AG04450 (cell line): ENCODE data around the gene CORO7. TPM values are rescaled to one million over a fixed set of nuclear protein-coding genes. Genes with fewer than 3 reads are reported as not detected.

ENCODE experiments used
- CTCF ChIA-PET: fragments of 300-600, 350-600 bp; formaldehyde crosslinking; extraction: SDS; loops from one replicate; lab custom pipeline; 2022; ENCODE audit warnings: antibody characterized with exemption, inconsistent platforms; lab: Charles Lee
- POLR2A ChIA-PET: fragments of 350-600 bp; formaldehyde crosslinking; extraction: SDS; loops from one replicate; lab custom pipeline; 2021; ENCODE audit warnings: antibody characterized with exemption, inconsistent platforms; lab: Yijun Ruan, JAX
- DNase-seq: peaks from one replicate; pipeline ENCODE4 v3.0.0-alpha.2; 2011; ENCODE audit warnings: low read depth, low spot score
- H3K27ac ChIP-seq: one replicate; pipeline ENCODE4 v1.5.1; 2012; ENCODE audit warnings: low read depth, low read length, control low read depth
- H3K27me3 ChIP-seq: one replicate; pipeline ENCODE4 v1.6.0; 2012; ENCODE audit warnings: low read length; ENCODE audit not compliant: control insufficient read depth, insufficient read depth
- H3K4me3 ChIP-seq: 2 replicates; pipeline ENCODE4 v1.5.1; 2011; ENCODE audit warnings: mild to moderate bottlenecking, low read depth, low read length, control low read depth
- H3K9me3 ChIP-seq: 2 replicates; pipeline ENCODE4 v1.5.1; 2012; ENCODE audit warnings: low read length; ENCODE audit not compliant: control insufficient read depth, insufficient read depth
- polyA plus RNA-seq: library from polyadenylated mRNA; depleted of rRNA; stranded (reverse); fragments of >200 nt; gene quantifications from 2 replicates; pipeline ENCODE4 v1.2.3, GENCODE V29; 2011
- TF ChIP-seq, protein P1 (sequence below): IDR thresholded peaks from 2 replicates; pipeline ENCODE4 v1.5.1; 2011; ENCODE audit warnings: low read depth, low read length, control low read depth, inconsistent platforms

CORO7 gene
- polyA plus RNA-seq, 1 experiment: 7.0 TPM

DNA sequence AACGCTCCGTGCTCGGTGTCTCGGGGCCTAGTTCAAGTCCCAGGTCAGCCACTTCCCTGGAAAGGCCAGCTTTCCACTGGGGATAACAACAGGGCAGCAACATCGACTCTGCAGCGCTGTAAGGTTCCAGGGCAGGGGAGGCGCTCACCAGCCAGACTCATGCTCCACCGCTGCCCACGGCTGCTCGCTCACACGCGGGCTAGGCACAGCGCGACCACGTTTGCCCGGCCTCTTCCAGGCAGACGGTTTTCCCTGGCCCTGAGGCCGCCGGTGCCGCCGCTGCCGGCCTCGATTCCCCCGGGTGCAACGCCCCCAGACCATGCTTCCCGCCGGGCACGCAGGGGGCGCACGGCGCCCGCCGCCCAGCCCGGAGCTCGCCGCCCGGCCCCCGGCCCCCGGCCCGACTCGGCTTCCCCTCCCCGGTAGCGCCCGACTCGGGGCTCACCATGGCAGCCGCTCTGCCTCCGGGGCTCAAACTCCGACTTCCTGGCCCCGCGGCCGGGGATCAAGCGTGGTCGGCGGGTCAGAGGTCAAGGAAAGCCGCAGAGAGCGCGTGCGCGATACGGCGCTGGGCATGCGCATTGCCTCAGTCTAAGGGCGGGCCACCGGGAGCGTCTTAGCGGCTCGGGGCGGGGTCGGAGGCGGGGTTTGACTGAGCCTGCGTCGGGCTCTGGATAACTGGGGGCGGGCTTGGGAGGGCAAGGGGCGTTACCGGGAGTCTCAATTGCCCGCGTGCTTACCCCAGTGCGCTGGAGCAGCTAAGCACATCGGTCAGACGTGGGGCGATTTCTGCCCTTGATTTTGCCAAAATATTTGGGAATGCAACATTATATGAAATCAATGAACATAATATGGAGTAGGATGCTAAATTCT is 65.4 kb downstream of the CORO7 start, which contains the start of gene PAM16:
PAM16 (minus strand) TSS at position 535 of the 873 bp plus-strand sequence; CDS start at position 448, 87 bp downstream.
- Histone ChIP-seq H3K9me3 (no peaks in the 10 kb centered on the region; the same call in 1 of the 2 replicates), H3K27ac (peak within 1 kb of the TSS; percentile 52), H3K27me3 (no peaks in the 10 kb centered on the region), H3K4me3 (peak within 1 kb of the TSS; percentile 89)
- TF ChIP-seq, protein P1, sequence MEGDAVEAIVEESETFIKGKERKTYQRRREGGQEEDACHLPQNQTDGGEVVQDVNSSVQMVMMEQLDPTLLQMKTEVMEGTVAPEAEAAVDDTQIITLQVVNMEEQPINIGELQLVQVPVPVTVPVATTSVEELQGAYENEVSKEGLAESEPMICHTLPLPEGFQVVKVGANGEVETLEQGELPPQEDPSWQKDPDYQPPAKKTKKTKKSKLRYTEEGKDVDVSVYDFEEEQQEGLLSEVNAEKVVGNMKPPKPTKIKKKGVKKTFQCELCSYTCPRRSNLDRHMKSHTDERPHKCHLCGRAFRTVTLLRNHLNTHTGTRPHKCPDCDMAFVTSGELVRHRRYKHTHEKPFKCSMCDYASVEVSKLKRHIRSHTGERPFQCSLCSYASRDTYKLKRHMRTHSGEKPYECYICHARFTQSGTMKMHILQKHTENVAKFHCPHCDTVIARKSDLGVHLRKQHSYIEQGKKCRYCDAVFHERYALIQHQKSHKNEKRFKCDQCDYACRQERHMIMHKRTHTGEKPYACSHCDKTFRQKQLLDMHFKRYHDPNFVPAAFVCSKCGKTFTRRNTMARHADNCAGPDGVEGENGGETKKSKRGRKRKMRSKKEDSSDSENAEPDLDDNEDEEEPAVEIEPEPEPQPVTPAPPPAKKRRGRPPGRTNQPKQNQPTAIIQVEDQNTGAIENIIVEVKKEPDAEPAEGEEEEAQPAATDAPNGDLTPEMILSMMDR: peak; percentile 1; the same call in 1 of the 2 replicates
- peak; percentile 82 for DNase-seq
- CTCF ChIA-PET: interaction anchor here (0.6 to 6.4 kb wide), 4 partner anchors 8 to 97 kb away, joined by 4 to 56 read pairs (median 5); no protein-coding TSS in a partner anchor
- POLR2A ChIA-PET: interaction anchor here (0.6 to 1.8 kb wide), 10 partner anchors 12 to 61 kb away, joined by 3 to 10 read pairs (median 4); partner anchors contain the start of gene VASN

DNA sequence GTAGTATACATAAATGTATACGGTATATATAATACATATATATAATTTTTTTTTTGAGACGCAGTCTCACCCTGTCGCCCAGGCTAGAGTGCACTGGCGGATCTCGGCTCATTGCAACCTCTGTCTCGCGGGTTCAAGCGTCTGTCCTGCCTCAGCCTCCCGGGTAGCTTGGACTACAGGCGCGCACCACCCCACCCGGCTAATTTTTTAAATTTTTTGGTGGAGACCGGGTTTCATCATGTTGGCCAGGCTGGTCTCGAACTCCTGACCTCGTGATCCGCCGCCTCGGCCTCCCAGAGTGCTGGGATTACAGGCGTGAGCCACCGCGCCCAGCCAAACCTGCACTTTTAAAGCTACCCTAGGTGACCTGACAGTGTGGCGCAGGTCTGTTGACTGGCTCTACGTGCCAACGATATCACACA is 66.0 kb downstream of the CORO7 start:
- H3K4me3 ChIP-seq: peak overlapping the region; percentile 89
- TF ChIP-seq, protein P1: no peak
- POLR2A ChIA-PET: interaction anchor here (0.8 to 1.8 kb wide), 7 partner anchors 11 to 61 kb away, joined by 3 to 10 read pairs (median 4); no protein-coding TSS in a partner anchor
- CTCF ChIA-PET: interaction anchor here (1.6 to 6.4 kb wide), 3 partner anchors 9 to 97 kb away, joined by 4 to 56 read pairs (median 6); no protein-coding TSS in a partner anchor
- H3K27ac ChIP-seq: peak overlapping the region; percentile 52
- no peak for DNase-seq
- no peaks in the 10 kb centered on the region for H3K27me3 ChIP-seq
- H3K9me3 ChIP-seq: no peaks in the 10 kb centered on the region; the same call in 1 of the 2 replicates

DNA sequence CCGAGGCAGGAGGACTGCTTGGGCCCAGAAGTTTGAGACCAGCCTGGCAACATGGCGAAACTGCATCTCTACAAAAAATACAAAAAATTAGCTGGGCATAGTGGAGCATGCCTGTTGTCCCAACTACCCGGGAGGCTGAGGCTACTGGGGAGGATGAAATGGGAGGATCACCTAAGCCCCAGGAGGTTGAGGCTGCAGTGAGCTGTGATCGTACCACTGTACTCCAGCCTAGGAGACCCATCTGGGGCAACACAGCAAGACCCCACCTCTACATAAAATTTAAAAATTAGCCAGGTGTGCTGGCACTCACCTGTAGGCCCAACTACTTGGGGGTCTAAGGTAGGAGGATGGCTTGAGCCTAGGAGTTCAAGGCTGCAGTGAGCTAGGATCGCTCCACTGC is 67.1 kb downstream of the CORO7 start:
- Histone ChIP-seq H3K9me3 (no peaks in the 10 kb centered on the region; the same call in 1 of the 2 replicates), H3K27ac (no peak overlapping the region), H3K4me3 (no peak overlapping the region), H3K27me3 (no peaks in the 10 kb centered on the region)
- CTCF ChIA-PET: interaction anchor here (6.4 kb wide), 1 partner anchor 54 kb away, joined by 56 read pairs; no protein-coding TSS in a partner anchor
- DNase-seq: no peak
- TF ChIP-seq, protein P1: no peak
- POLR2A ChIA-PET: interaction anchor here (1.1 to 1.6 kb wide), 3 partner anchors 12 to 40 kb away, joined by 3 to 5 read pairs (median 5); no protein-coding TSS in a partner anchor

DNA sequence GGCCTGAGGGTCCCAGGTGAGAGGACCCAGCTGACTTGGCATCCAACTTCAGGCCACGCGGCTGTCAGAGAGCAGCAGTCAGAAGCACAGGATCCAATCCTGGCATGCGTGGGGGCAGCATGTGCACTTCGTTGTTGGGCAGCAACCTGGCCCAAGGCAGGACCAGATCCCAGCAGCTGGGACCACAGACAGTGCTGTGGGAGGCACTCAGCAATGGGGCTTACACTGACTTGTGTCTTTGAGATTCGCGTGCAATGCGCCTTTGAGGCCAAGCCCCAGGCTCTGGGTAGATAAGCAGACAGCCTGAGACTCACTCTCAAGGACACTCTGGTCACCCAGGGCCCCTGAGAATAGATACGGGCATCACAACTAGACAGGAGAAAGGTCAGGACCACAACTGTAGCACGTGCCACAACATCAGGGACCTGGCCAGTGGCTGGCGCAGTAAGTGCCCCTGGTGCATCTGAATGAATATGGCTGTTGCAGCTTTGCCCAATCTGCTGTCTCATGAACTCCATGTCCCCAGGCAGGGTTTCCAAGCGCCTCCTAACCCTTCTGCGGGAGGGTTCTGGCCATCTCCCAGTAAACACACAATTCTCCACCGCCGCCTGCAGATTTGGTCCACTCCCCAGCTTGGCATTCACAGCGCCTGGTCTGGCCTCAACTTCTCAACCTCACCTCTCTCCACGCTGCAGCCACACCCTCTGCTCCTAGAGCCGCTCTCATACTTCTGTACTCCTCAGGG is 68.5 kb downstream of the CORO7 start:
- H3K9me3 ChIP-seq: no peaks in the 10 kb centered on the region; the same call in 1 of the 2 replicates
- DNase-seq: no peak
- no peak overlapping the region for H3K27ac ChIP-seq
- TF ChIP-seq, protein P1: no peak
- no peaks in the 10 kb centered on the region for H3K27me3 ChIP-seq
- H3K4me3 ChIP-seq: no peak overlapping the region
- CTCF ChIA-PET: interaction anchor here (2.1 to 6.4 kb wide), 2 partner anchors 54 to 55 kb away, joined by 13 to 56 read pairs; no protein-coding TSS in a partner anchor
- POLR2A ChIA-PET: interaction anchor here (0.9 to 1.1 kb wide), 2 partner anchors 11 to 26 kb away, joined by 3 to 5 read pairs; no protein-coding TSS in a partner anchor
